B cell (primary cell): ENCODE data around the gene TMEM87B. TPM values are rescaled to one million over a fixed set of nuclear protein-coding genes. Genes with fewer than 3 reads are reported as not detected.
A peak's percentile ranks its signal among the peaks of the same experiment; 100 is the strongest.

Experiments used
- ATAC-seq: fragments of 200-7000 bp; cut with Tn5 transposase; one replicate; pipeline ENCODE4 v1.10.0; 2021; ENCODE audit warnings: low read depth, mild to moderate bottlenecking, moderate number of reproducible peaks, moderate library complexity
- CTCF ChIA-PET: fragments of 350-600 bp; sonication (Branson Sonifier 250); formaldehyde crosslinking; loops from one replicate; lab custom pipeline; 2021; ENCODE audit warnings: antibody characterized with exemption, inconsistent platforms; lab: Charles Lee
- POLR2A ChIA-PET: fragments of 350-600 bp; sonication (Branson Sonifier 250); formaldehyde crosslinking; loops from one replicate; lab custom pipeline; 2021; ENCODE audit warnings: antibody characterized with exemption; lab: Charles Lee
- DNase-seq: peaks from one replicate; pipeline ENCODE4 v3.0.0; 2013
- H2AFZ ChIP-seq: 2 replicates; pipeline ENCODE4 v1.6.1; 2012; ENCODE audit warnings: mild to moderate bottlenecking, low read depth, low read length; ENCODE audit not compliant: insufficient read depth, poor library complexity, severe bottlenecking
- H3K27ac ChIP-seq, 2 donors: 1 replicate in 1 of 2; 2 replicates in 1 of 2; pipeline ENCODE4 v1.5.1; 2012 to 2013; ENCODE audit warnings: low read length in 2 of 2, mild to moderate bottlenecking in 2 of 2, moderate library complexity in 1 of 2
- H3K27me3 ChIP-seq, 4 experiments: fragments of 200-600 bp in 1 of 4; sonication (generic) in 1 of 4; replicated peaks in 1 of 4; 1 replicate in 2 of 4; 2 replicates in 2 of 4; pipeline versions ENCODE4 v1.6.1 to v1.7.0; 2013 to 2016; ENCODE audit warnings: low read length in 3 of 4, mild to moderate bottlenecking in 2 of 4, mixed read lengths in 1 of 4, moderate library complexity in 1 of 4; ENCODE audit not compliant: insufficient read depth in 4 of 4, control insufficient read depth in 3 of 4; ENCODE audit errors: control extremely low read depth in 1 of 4
- H3K36me3 ChIP-seq, 2 experiments: replicated peaks in 1 of 2; 1 replicate in 1 of 2; 2 replicates in 1 of 2; pipeline versions ENCODE4 v1.6.1 to v1.7.1; 2013; ENCODE audit warnings: low read length in 1 of 2; ENCODE audit not compliant: insufficient read depth in 2 of 2, control insufficient read depth in 1 of 2; ENCODE audit errors: control extremely low read depth in 1 of 2, extremely low read depth in 1 of 2
- H3K4me1 ChIP-seq, 2 donors: fragments of 200-600 bp in 1 of 2; sonication (generic) in 1 of 2; 1 replicate in 1 of 2; 2 replicates in 1 of 2; pipeline versions ENCODE4 v1.5.1 to v1.6.1; 2013 to 2017; ENCODE audit warnings: low read length in 2 of 2; ENCODE audit not compliant: control insufficient read depth in 2 of 2, insufficient read depth in 2 of 2
- H3K4me2 ChIP-seq: replicated peaks from 2 replicates; pipeline ENCODE3; 2012; ENCODE audit warnings: mild to moderate bottlenecking, low read depth, low read length; ENCODE audit not compliant: poor library complexity, severe bottlenecking
- H3K4me3 ChIP-seq, 5 experiments: fragments of 200-600 bp in 1 of 5; sonication (generic) in 1 of 5; 1 replicate in 3 of 5; 2 replicates in 2 of 5; pipeline versions ENCODE4 v1.5.1 to v1.7.0; 2011 to 2016; ENCODE audit warnings: low read length in 4 of 5, mild to moderate bottlenecking in 4 of 5, low read depth in 2 of 5, control low read depth in 1 of 5, moderate library complexity in 1 of 5; ENCODE audit not compliant: insufficient read depth in 1 of 5; ENCODE audit errors: control extremely low read depth in 1 of 5, extremely low read depth in 1 of 5
- H3K79me2 ChIP-seq: fragments of 200-600 bp; sonication (generic); one replicate; pipeline ENCODE4 v1.6.0; 2016; ENCODE audit warnings: low read length; ENCODE audit not compliant: control insufficient read depth, insufficient read depth
- H3K9ac ChIP-seq: fragments of 200-600 bp; sonication (generic); 2 replicates; pipeline ENCODE4 v1.6.1; 2017; ENCODE audit warnings: mild to moderate bottlenecking, low read length, moderate library complexity
- H3K9me3 ChIP-seq, 3 donors: one replicate each; pipeline versions ENCODE4 v1.6.1 to v1.7.1; 2013; ENCODE audit warnings: low read length in 2 of 3; ENCODE audit not compliant: control insufficient read depth in 2 of 3, insufficient read depth in 1 of 3; ENCODE audit errors: control extremely low read depth in 1 of 3
- H4K20me1 ChIP-seq: 2 replicates; pipeline ENCODE4 v1.6.0; 2012; ENCODE audit warnings: mild to moderate bottlenecking, low read length; ENCODE audit not compliant: insufficient read depth, control insufficient read depth, poor library complexity, severe bottlenecking
- H3K27ac Mint-ChIP-seq: one replicate; pipeline ENCODE4 v1.8.0; 2021; ENCODE audit warnings: mixed read lengths
- H3K27me3 Mint-ChIP-seq: one replicate; pipeline ENCODE4 v1.8.0; 2021; ENCODE audit warnings: mixed read lengths
- H3K4me1 Mint-ChIP-seq: one replicate; pipeline ENCODE4 v1.8.0; 2021; ENCODE audit warnings: mixed read lengths
- H3K4me3 Mint-ChIP-seq: one replicate; pipeline ENCODE4 v1.8.0; 2021; ENCODE audit warnings: mixed read lengths
- H3K9me3 Mint-ChIP-seq: one replicate; pipeline ENCODE4 v1.8.0; 2022; ENCODE audit warnings: mixed read lengths; ENCODE audit not compliant: insufficient read depth
- CTCF ChIP-seq: fragments of 200-600 bp; IDR thresholded peaks from one replicate; pipeline ENCODE4 v1.8.0; 2022; ENCODE audit warnings: antibody characterized with exemption, mild to moderate bottlenecking
- EZH2 ChIP-seq: IDR thresholded peaks from 2 replicates; pipeline ENCODE4 v1.6.1; 2012; ENCODE audit warnings: borderline replicate concordance, low read depth, mild to moderate bottlenecking, moderate library complexity, low read length; ENCODE audit not compliant: insufficient read depth, poor library complexity, severe bottlenecking
- WGBS: methylation state at CpG from one replicate; pipeline ENCODE4 v1.1.5; 2013; ENCODE audit warnings: missing lambda C conversion rate; ENCODE audit not compliant: insufficient coverage; 5-methylcytosine and 5-hydroxymethylcytosine counted together
- intact Hi-C: fragments of 100-400 bp; cut with micrococcal nuclease; formaldehyde crosslinking; loops from one replicate; pipeline ENCODE4 v1.10.0; 2022
- polyA plus RNA-seq: library from polyadenylated mRNA; depleted of rRNA; stranded (reverse); fragments of >200 nt; gene quantifications from 2 replicates; pipeline ENCODE4 v1.2.3, GENCODE V29; 2012
- total RNA-seq, 2 donors: library from RNA; stranded (reverse); fragments of 120-200 nt in 1 of 2; gene quantifications; 1 replicate in 1 of 2; 2 replicates in 1 of 2; pipeline versions ENCODE4 v1.2.3 to v1.2.4, GENCODE V29; 2013 to 2022

The TMEM87B gene
- total and polyA plus RNA-seq, 2 donors (not counting 1 experiment from before 2014, with no cell fraction given): 9.4 to 21.0 TPM

DNA sequence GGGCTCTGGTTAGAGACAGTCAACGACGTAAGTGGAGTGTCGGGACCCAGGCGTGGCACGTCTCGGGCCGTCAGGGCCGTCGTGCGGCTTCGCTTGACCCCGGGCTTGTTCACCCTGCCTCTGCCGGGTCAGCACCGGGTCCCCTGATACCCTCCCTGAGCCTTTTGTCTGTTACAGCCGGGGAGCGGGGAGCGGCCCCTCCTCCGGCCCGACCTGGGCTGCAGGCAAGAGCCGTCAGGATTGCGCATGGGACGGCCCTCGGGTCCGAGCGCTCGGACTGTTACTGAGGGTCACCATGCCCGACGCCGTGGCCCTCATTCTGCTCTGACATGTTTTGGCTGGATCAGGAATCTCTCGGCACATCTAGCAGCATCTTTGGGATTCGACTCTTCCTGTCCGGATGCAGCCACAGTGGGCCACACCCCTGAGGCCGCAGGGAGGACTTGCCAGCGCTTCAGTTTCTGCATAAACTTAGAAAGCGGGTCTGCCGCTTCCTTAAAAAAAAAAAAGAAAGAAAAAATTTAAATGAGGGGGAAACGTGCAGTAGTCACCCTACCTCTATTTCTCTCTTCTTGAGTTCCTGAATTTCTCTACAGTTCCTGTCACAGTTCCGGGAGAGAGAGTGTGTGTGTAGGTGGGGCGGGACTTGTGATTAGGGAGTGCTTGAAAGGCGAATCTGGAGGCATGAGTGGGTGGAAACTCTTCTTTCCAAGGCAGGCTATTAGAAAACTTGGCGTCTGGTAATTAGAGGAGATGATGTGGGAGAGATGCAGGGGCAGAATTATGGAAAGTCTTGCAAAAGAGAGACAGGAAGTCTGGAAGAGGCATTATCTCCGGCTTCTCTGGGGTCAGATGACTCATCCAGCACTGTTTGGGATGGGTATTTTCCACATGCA, 909 bp downstream of the TMEM87B start:
- under 1% methylated on average over 36 of the region's 42 CpGs for WGBS
- peak overlapping the region; percentile 96 for H3K27ac Mint-ChIP-seq
- intact Hi-C loops: loop anchor here (1.0 to 10.0 kb wide), 9 partner anchors 199 to 1381 kb away; partner anchors contain the start of genes CHCHD5, NT5DC4, PSD4 and SLC20A1
- Histone ChIP-seq H3K4me1 (peaks cover 18 to 19% of the 10 kb centered on the region in 2 donors), H3K36me3 (peaks cover 0 to 8% of the 10 kb centered on the region in 2 experiments), H4K20me1 (peaks cover 10% of the 10 kb centered on the region), H3K27ac (peak overlapping the region; percentile 80 to 87), H3K27me3 (no peaks in the 10 kb centered on the region), H3K9ac (peak overlapping the region; percentile 83), H3K79me2 (peaks cover 41% of the 10 kb centered on the region), H2AFZ (peak overlapping the region; percentile 97), H3K4me2 (peak overlapping the region; percentile 86), H3K4me3 (peak overlapping the region; percentile 47 to 94 (median 87)), H3K9me3 (no peaks in the 10 kb centered on the region)
- no peak for ATAC-seq
- TF ChIP-seq EZH2 (no peak), CTCF (no peak)
- H3K27me3 Mint-ChIP-seq: no peaks in the 10 kb centered on the region
- peak overlapping the region; percentile 96 for H3K4me3 Mint-ChIP-seq
- H3K4me1 Mint-ChIP-seq: peaks cover 41% of the 10 kb centered on the region
- CTCF ChIA-PET: no interaction called here
- POLR2A ChIA-PET: interaction anchor here (0.6 to 1.5 kb wide), 4 partner anchors 151 to 219 kb away, joined by 3 to 10 read pairs (median 6); partner anchors contain the start of genes ANAPC1 and ZC3H8
- no peaks in the 10 kb centered on the region for H3K9me3 Mint-ChIP-seq
- peak; percentile 63 for DNase-seq
